DOHH2 (cell line): ENCODE data around the gene PAGR1.

Source experiments
- H3F3A ChIP-seq: fragments of 200-600 bp; sonication (generic), shearing (Covaris generic); 2 replicates; pipeline ENCODE4 v1.6.0; 2016; ENCODE audit warnings: antibody characterized with exemption, mild to moderate bottlenecking; ENCODE audit not compliant: control insufficient read depth, insufficient read depth
- H3K27ac ChIP-seq: fragments of 200-600 bp; sonication (generic); 2 replicates; pipeline ENCODE4 v1.5.1; 2014; ENCODE audit warnings: low read depth, mild to moderate bottlenecking, low read length, moderate library complexity
- H3K27me3 ChIP-seq: fragments of 200-600 bp; sonication (generic); 2 replicates; pipeline ENCODE4 v1.6.1; 2014; ENCODE audit warnings: mild to moderate bottlenecking, low read length, mixed read lengths; ENCODE audit not compliant: control insufficient read depth
- H3K36me3 ChIP-seq: fragments of 200-600 bp; sonication (generic); 2 replicates; pipeline ENCODE4 v1.6.1; 2014; ENCODE audit warnings: mild to moderate bottlenecking, low read length, moderate library complexity, mixed read lengths; ENCODE audit not compliant: control insufficient read depth
- H3K4me1 ChIP-seq: fragments of 200-600 bp; sonication (generic); 2 replicates; pipeline ENCODE4 v1.6.1; 2014; ENCODE audit warnings: mild to moderate bottlenecking, low read length, mixed read lengths; ENCODE audit not compliant: control insufficient read depth
- H3K4me2 ChIP-seq: fragments of 200-600 bp; sonication (generic); 2 replicates; pipeline ENCODE4 v1.6.0; 2014; ENCODE audit warnings: mild to moderate bottlenecking, low read length, moderate library complexity
- H3K4me3 ChIP-seq: fragments of 200-600 bp; sonication (generic); 2 replicates; pipeline ENCODE4 v1.5.1; 2014; ENCODE audit warnings: mild to moderate bottlenecking, low read length, mixed read lengths
- H3K79me2 ChIP-seq: fragments of 200-600 bp; sonication (generic); 2 replicates; pipeline ENCODE4 v1.6.1; 2014; ENCODE audit warnings: mild to moderate bottlenecking, low read length, mixed read lengths; ENCODE audit not compliant: control insufficient read depth
- H3K9me2 ChIP-seq: fragments of 200-600 bp; sonication (generic); replicated peaks from 2 replicates; pipeline ENCODE4 v1.6.1; 2014; ENCODE audit warnings: mild to moderate bottlenecking, low read length, mixed read lengths; ENCODE audit not compliant: control insufficient read depth
- H3K9me3 ChIP-seq: fragments of 200-600 bp; sonication (generic); 2 replicates; pipeline ENCODE4 v1.6.1; 2014; ENCODE audit warnings: antibody characterized with exemption, low read length, mixed read lengths; ENCODE audit not compliant: control insufficient read depth, insufficient read depth
- H4K20me1 ChIP-seq: fragments of 200-600 bp; sonication (generic); 2 replicates; pipeline ENCODE4 v1.6.0; 2014; ENCODE audit warnings: low read depth, mild to moderate bottlenecking, antibody characterized with exemption, low read length, moderate library complexity; ENCODE audit not compliant: control insufficient read depth, insufficient read depth
- CTCF ChIP-seq: fragments of 200-600 bp; sonication (generic); IDR thresholded peaks from one replicate; pipeline ENCODE4 v1.5.1; 2014; ENCODE audit warnings: antibody characterized with exemption, mild to moderate bottlenecking, low read depth, low read length; ENCODE audit not compliant: poor library complexity, severe bottlenecking
- EZH2phosphoT487 ChIP-seq: fragments of 200-600 bp; sonication (generic); IDR thresholded peaks from 2 replicates; pipeline ENCODE4 v1.6.1; 2017; ENCODE audit warnings: borderline replicate concordance, mild to moderate bottlenecking, antibody characterized with exemption, low read length, moderate library complexity, mixed read lengths

Gene PAGR1

GRCh38 chr16:29809031-29809747 is 6.8 kb upstream of the PAGR1 start:
- Histone ChIP-seq H3K4me2 (peak overlapping the region; percentile 97), H3K9me3 (no peaks in the 10 kb centered on the region), H3K4me1 (peaks cover 70% of the 10 kb centered on the region), H3K9me2 (no peaks in the 10 kb centered on the region), H4K20me1 (peaks cover 24% of the 10 kb centered on the region), H3K36me3 (peaks cover 49% of the 10 kb centered on the region), H3K4me3 (peak overlapping the region; percentile 97), H3K27me3 (no peaks in the 10 kb centered on the region), H3K27ac (no peak overlapping the region), H3F3A (peaks cover 19% of the 10 kb centered on the region), H3K79me2 (peaks cover 30% of the 10 kb centered on the region)
- no peak for TF ChIP-seq CTCF
- no peak for TF ChIP-seq EZH2phosphoT487

GRCh38 chr16:29809850-29810698 is 5.9 kb upstream of the PAGR1 start:
- H3K9me2 ChIP-seq = no peaks in the 10 kb centered on the region
- H3F3A ChIP-seq = peaks cover 13% of the 10 kb centered on the region
- no peak for TF ChIP-seq EZH2phosphoT487
- TF ChIP-seq CTCF = no peak
- H3K27ac ChIP-seq = no peak overlapping the region
- peak overlapping the region; percentile 97 for H3K4me2 ChIP-seq
- peaks cover 70% of the 10 kb centered on the region for H3K4me1 ChIP-seq
- H4K20me1 ChIP-seq = peaks cover 24% of the 10 kb centered on the region
- no peaks in the 10 kb centered on the region for H3K9me3 ChIP-seq
- peak overlapping the region; percentile 97 for H3K4me3 ChIP-seq
- H3K79me2 ChIP-seq = peaks cover 28% of the 10 kb centered on the region
- H3K36me3 ChIP-seq = peaks cover 40% of the 10 kb centered on the region
- H3K27me3 ChIP-seq = no peaks in the 10 kb centered on the region

DNA sequence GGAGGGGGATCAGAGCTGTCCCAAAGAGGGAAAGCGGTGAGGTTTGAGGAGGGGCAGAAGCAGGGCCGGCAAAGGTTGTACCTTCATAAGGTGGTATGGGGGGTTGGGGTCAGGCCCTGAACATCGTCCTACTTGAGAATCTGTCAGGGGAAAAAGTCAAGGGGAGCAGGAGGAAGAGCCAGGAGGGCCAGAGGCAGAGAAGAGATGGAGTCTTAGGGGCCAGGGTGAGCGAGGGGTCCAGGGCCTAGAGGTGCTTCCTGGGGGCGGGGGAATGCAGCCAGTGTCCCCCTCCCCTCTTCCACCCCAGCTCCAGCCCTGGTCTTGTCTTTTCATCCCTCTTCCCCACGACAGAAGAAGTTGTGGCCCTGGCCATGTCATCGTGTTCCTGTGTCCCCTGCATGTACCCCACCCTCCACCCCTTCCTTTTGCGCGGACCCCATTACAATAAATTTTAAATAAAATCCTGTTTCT is 5.2 kb upstream of the PAGR1 start:
- no peak for TF ChIP-seq EZH2phosphoT487
- no peak for TF ChIP-seq CTCF
- Histone ChIP-seq H3K4me2 (peak overlapping the region; percentile 97), H3K36me3 (peaks cover 38% of the 10 kb centered on the region), H3K9me3 (no peaks in the 10 kb centered on the region), H3K9me2 (no peaks in the 10 kb centered on the region), H3F3A (peaks cover 13% of the 10 kb centered on the region), H3K27ac (peak overlapping the region; percentile 7; the same call in 1 of the 2 replicates), H3K4me1 (peaks cover 72% of the 10 kb centered on the region), H3K4me3 (peak overlapping the region; percentile 97), H4K20me1 (peaks cover 24% of the 10 kb centered on the region), H3K27me3 (no peaks in the 10 kb centered on the region), H3K79me2 (peaks cover 28% of the 10 kb centered on the region)
